Glomerular endothelial cell (primary cell): Measurements from ENCODE around the gene PTGIS. TPM values are rescaled to one million over a fixed set of nuclear protein-coding genes. Genes with fewer than 3 reads are reported as not detected.
"Not testable (repeated sequence)": the region's sequence is repeated elsewhere in the genome, so short reads cannot be mapped to it uniquely, and the experiment has no call there.

Experiments used
- DNase-seq: peaks from one replicate; pipeline ENCODE4 v3.0.0-alpha.2; 2011; ENCODE audit warnings: low read depth, low spot score; ENCODE audit errors: extremely low read depth
- total RNA-seq: library from RNA; depleted of rRNA; stranded (reverse); fragments of >200 nt; gene quantifications from 2 replicates; pipeline ENCODE4 v1.2.3, GENCODE V29; 2015

Gene PTGIS
- total RNA-seq, 1 donor from 2014 or later, result 2.5 TPM

DNA sequence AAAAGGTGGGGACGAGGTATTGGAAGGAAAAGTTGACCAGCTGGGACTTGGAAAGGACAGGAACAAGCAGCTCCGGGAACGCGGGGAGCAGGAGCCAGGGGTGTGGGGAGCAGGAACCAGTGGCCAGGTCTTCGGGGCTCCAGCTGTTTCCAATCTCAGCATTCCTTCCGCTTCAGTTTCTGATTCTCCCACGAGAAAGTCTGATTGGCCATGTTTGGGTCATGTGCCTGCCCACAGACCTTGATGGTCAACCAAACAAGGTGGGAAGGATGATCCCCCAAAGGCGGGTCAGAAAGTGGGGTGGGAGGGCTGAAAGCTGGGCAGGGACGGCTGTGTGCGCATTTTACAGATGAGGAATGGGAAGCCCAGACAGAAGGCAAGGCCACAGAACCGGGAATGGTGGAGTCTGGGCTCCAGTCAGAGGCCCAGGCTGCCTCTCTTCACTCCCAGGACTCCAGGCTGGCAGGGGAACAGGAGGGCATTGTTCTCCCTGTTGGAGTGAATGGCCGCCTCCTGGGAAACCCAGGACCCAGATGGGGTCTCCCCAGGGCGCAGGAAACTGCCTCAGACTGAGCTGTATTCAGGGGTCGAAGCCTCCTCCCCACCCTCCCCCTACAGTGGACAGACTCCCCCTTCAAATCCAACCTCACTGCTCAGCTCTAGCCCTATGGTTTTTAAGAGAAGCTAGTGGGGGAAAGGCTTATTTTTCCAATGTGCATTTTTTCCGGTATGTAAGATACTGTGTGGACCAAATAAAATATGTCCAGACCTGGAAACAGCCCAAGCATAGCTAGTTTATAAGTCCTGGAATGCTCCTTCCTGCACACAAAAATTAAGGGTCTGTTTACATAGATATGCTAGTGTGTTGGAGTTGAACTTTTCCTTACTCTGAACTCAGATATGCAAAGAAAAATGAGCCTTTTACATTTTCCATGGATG lies 12.2 kb upstream of the PTGIS start:
- no peak for DNase-seq

DNA sequence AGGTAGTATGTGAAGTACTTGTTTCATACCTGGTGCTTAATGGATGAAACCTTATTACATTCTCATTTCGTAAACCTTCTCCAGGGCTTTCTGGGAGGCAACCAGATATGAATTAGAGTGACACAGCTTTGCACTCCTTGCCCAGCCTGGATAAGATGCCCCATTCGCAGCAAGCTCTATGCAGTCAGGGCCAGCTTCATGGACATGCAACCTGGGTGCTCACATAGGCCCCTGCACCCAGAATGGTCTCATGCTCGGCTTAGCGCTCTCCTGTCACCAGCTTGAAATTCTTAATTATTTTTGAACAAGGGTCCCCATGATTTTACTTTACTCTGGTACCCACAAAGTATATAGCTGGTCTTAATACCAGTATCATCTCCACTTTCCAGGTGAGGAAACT lies 11.3 kb upstream of the PTGIS start:
- no peak for DNase-seq

DNA sequence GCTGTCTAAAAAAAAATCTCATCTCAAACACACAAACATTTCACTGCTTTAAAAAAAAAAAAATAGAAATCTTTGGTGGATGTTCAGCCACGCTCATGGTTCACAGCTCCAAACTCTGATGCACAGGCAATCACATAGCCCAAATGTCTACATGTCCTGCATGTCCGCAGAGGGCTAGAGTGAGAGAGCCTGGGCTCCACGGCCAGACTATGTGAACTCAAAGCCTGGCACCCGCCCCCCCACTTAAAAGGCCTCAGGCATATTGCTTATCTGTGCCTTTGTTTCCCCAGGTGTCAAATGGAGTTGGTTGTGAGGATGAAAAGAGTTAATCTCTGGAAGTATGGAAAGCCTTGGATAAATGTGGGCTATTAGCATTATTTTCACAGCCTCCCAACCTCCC lies 10.5 kb upstream of the PTGIS start:
- DNase-seq, result no peak

DNA sequence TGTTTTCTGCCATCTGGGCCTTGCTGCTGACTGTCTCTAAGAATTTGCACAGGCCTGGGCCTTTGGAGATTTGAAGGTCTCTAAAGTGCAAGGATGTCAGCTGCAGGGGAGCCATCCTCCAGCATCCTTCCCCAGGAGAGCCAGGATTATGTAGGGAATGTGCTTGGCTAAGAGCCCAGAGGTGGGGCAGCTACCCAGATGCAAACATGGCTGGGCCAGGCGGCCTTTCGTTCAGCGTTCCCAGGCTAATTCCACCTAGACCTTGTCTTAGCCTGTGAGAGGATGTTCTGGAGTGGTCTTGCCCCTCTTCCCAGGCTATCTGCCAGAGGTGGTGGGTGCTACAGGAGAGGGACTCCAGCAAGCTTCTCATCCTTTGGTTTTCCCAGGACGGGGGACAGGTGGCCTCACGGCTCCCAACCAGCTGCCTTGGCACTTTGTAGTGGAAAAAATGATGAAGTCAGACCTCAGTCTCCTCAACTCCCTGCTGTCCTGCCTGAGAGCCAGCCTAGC lies 7.7 kb upstream of the PTGIS start:
- DNase-seq, result no peak

DNA sequence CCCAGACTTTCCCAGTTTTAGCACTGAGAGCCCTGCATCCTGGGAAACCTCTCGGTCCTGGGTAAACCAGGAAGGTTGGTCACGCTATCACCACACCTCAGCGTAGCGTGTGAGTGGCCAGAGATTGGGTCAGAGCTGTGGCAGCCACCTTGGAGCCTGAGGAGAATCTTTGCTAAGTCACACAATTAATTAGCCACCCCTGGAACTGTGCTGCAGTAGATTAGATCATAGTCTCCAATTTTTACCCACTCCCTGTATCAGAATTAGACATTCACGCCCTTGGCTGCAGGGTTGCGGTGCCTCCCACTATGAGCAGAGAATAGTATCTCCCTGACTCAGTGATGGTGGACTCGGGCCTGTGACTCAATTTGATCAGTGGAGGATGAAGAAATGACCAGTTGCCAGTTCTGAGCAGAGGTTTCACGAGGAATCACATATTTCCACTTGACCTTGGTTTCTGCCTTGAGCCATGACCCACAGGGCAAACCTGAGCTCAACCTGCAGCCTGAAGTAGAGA lies 6.0 kb upstream of the PTGIS start:
- DNase-seq, result no peak

DNA sequence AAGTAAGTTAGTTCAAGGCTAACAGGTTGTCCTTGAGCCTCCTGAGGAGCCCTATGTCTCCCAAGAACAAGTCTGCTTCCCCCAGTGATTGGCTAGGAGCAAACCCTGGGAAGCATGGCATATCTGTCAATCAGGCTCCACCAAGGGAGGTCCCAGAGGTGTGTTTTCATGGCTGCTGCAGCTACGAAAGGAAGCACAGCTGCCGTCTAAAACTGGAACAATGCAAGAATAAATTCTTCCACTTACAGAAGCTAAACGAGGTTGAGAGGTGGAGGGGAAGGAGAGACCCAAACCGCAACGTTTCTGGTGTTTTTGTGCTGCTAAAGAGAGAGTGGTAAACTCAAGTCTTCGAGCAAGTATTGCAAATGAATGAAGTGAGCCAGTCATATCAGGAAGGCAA lies 4.9 kb upstream of the PTGIS start:
- no peak for DNase-seq

DNA sequence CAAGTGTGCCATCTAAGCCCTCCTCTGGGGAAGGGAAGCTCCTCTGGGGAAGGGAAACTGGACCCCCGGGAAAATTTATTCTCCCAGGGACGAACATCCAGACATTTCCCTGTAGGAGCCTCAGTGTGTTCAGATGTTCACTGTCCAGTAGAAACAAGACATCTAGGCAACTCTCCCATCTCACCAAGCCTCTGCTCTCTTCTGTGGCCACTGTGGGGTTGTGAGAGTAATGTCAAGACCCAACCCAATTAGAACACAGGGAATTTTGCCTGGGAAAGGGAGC lies 3.6 kb upstream of the PTGIS start:
- DNase-seq, result no peak

DNA sequence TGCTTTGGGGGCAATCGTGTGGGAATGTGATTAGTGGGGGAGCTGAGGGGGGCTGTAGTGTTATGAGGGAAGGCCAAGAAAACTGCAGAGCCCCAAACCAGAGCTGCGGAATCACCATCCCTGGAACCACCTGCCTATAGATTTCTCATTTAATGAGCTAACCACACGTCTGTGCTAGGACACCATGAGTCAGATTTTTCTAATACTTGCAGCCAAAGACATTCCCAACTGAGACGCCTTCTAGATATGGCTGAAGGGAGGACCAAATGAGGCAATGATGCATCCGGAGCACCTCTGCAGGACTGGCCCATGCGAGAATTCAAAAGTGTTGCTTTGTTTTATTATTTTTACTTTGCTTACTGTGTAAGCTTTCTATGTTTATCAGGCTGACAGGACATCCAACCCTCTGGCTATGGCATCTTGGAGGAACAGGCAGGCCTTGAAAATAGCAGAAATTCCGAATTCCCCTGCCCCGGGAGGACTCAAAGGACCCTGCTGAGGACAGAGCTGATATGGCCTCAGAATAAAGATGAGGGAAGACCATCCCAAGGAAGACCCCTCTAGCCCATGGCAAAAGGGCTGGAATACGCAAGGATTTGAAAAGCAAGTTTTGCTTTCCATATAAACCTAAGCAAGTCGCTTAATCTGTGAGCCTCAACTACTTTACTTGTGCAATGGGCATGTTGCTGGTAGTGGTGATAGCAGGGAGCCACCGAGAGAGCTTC lies 3.1 kb upstream of the PTGIS start:
- no peak for DNase-seq

DNA sequence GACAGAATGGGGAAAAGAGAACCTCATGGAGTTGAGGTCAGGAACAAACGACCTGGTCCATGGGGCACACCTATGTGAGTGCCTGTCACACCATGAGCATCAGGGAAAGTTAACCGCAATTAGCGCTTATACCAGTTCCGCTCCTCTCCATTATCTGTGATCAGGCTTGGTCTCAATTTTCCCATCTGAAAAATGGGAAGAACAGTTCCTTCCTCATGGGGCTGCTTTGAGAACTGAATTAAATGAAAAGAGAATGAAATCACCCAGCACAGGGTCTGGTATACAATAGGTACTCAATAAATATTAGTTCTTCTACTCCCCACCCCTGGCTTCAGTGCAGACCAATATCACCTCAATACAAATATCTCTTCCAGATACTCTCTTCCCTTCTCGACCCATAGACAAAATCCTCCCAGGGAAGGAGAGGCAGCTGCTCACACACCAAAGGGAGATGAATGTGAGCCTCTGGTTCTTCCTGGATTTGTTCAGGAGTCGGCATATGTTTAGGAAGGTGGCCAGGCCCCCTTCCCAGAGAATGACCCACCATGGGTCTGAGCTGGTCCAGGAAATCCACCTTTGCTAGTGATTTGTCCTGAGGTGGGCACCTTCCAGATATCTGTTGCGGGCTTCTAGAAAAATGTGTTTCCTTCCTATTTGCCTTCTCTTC lies 2.4 kb upstream of the PTGIS start:
- DNase-seq, result no peak

DNA sequence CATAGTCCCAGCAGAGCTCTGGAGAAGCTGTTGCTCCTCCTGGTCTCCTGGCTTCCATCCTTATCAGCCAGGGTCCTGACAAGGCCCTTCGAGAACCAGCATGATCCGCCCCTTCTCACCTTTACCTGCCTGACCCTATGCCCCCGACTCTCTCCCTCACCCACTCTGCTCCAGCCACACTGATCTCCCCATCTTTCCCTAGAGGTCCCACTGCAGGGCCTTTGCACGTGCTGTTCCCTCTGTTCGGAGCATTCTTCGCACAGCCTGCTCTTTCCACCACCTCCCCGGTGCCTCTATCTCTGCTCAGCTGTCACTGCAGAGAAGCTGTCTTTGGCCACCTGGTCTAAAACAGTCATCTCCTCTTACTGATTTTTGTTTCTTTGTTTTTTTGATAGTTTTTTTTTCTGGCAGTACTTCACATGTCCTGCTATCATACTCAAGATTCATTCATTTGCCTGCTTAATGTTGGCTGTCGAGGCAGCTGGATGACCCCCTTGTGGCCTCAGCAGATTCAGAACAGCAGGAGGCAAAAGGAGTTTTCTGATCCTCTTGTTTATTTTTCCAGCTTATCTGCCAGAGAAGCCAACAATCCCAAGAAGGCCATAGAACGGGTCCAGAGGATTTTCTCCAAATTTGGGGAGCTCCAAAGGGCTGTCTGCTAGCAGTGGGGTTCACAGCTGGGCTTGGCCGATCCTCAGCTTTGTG lies 1.6 kb upstream of the PTGIS start:
- DNase-seq, result no peak

DNA sequence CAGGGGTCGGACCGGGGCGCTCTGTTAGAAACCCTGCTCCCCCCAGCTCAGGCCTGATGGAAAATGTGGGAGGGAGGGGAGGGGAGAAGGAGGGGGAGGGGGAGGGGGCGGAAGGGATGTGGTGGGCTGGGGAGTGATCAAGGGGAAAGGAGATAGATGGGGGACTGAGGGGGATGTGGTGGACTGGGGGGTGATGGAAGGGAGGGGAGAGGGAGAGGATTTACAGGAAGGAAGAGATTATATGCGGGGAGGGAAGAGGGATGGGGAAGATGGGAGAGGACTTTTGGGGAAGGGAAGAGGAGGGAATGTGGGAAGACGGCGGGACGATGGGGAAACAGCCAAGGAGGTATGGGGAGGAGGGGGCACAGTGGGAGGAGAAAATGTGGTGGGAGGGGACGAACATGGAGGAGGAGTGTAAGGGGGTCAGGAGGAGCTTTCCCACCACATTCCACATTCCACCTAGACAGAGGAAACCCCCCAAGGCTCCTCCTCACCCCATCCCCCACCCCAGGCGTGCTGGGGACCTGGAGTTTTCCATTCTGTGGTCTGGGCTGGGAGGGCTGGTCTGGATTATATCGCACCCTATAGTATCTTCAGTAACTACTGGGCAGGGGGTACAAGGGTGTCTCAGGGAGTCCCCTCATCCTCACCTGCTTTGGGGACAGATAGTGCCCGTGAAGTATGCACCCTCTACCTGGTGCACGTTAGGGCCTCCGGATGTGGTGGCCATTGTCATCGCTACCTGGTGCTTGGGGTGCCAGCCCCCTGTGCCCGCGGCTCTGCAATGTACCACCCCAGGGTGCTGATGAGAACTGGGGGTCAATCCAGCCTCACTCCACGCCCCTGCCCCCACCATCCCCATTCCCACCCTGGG lies 578 bp upstream of the PTGIS start:
- no peak for DNase-seq

DNA sequence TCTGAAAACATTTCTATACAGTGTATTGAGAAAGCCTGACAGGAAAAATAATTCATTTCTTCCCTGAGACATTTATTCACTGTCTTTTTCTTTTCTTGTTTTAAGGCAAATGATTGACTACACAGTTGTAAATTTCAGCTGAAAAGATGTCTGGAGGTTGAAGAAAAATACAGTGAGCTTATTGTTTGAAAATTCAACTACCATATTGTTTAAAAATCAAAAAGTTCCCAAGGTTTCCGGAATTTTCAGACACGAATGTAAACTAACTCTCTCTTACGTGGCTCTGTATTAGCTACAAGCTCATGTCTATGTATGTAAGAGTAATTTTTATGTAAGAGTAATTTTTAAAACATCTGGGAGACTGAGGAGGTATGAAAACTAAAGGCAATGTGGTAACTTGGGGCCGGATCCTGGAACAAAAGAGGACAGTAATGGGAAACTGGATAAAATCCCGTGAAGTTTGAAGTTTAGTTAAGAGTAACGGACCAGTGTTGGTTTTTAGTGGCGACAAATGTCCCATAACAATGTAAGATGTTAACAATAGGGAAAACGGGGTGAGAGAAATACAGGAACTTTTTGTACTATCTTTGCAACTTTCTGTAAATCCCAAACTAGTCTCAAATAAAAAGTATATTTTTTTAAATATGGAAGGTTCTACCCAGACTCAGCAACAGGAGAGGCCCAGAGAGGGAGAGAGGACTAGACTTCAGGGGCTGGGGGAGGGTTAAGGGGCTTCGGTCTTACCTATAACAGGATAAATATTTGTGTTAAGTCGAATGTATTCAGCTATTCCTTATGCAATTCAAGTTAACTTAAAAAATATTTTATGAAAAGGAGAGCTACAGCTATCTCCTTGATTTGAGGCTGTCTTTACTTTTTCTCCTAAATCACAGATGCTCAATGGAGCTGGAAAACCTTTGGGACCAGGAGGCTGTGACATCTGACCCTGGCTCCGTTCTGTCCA lies 1.3 kb downstream of the PTGIS start:
- no peak for DNase-seq

DNA sequence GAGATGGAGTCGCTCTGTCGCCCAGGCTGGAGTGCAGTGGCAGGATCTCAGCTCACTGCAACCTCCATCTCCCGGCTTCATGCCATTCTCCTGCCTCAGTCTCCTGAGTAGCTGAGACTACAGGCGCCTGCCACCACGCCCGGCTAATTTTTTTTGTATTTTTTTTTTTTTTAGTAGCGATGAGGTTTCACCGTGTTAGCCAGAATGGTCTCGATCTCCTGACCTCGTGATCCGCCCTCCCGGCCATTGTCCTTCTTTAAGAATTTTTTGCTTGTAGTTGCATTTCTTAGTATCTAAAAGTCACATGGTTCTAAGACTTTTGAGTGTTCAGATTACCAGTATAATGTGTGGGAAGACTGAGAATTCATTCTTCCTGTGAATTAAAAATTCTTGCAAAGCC lies 2.9 kb downstream of the PTGIS start:
- DNase-seq, result not testable (repeated sequence)

DNA sequence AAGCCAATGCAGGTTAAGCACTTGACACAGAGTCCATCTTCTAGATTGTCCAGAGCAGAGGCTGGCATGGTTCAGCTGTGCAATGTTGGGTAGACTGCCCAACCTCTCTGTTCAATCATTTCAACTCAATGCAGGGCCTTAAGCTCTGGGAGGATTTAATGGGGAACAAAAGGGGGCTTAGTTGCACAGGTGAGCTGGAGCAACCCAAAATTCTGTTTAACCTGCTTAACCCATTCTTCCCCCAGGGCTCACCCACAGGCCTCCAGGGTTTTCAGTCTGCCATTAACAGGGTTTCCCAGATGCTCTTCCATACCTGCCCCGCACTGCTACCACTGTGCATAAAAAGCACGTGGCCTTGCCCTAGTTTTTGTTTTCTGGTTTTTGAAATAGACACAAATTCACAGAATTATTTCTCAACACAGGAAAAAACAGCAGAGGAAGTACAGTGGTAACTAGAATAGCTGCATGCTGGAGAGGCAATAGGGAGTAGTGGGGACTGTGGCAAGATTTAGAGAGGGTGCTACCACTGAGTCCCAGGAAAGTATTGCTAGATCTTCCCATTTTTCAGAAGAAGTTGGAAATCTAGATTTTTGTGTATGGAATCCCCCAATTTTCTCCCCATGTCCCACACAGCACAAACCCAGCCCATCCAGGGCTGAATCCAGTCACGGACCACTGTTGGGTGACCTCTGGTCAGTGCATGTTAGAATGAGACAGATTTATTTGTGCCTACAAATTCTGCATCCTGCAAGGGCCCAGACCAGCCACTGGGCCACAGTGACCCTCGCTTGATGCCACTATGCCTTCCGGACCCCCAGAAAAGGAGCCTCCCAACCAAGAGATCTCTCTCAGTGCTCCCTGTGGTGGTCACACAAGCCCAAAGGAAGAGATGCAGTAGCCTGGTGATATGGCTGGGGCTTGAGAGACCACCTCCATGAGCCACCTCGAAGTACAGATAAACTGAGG lies 4.6 kb downstream of the PTGIS start:
- no peak for DNase-seq

DNA sequence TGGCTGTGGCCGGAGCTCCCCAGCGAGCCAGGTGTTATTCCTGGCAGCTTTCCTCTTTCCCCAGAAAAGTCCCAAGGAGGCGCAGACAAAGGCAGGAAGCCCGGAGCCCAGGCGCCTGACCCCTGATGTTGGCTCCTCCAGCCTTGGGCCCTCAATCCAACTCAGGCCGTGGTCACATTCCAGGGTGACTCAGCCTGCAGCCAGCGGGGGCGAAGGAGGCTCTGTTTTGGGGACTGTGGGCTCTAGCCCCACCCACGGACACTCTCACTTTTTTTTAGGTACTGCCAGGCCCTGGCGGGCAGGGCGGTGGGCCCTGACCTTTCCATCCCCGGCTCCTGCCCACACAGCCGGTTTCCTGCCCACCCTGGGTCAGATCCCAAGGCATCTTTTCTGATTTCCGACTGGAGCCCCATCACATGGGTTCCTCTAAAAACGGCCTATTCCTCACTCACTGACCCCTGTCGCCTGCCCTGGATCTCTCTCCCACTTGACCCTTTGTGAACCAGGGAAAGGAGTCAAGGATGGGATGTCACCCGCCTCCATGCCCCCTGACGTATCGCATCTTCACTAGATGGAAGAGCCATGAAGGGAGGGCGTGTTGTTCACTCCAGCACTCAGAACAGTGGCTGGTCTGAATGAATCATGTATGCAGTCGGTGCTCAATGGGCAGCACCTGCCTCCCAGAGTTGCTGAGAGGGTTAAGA lies 5.5 kb downstream of the PTGIS start:
- peak; percentile 48 for DNase-seq

DNA sequence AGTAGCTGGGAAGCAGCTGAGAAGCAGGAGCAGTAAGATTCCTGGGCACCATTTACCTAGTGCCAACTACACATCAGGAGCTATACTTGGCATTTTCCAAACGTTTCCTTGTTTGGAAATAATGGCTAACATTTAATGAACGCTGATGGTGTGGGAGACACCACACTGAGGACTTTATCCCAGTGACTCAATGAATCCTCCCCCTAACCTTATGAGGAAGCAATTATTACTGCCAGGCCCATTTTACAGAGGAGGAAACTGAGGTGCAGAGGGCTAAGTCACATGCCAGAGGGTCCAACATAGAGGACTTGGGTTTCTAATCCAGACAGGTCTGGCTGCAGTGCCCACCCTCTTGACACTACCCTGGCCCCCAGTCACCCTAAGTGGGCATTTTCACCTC lies 6.1 kb downstream of the PTGIS start:
- no peak for DNase-seq

DNA sequence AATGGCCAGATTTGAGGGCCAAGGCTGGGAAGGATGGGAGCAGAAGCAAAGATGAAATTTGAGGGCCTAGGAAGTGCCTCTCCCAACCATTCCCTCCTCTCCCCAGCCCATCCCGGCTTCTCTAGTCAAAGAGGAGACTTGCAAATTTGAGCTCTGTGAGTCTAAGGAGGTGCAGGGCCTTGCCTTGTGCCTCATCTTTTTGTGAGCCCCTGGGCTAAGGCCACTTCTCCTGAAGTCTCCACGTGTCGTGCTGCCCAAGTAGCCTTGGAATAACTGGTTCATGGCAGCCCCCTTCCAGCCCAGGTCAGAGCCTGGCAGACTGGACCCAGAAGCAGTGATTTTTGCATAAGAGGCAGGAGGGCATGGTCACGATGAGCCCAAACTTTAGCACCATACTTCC lies 6.7 kb downstream of the PTGIS start:
- no peak for DNase-seq
